ENCODE results near the gene SAMD4A.
"Not testable (repeated sequence)": the region's sequence is repeated elsewhere in the genome, so short reads cannot be mapped to it uniquely, and the experiment has no call there.

SAMD4A gene

GRCh38 chr14:54794159-54794558 is 227.2 kb downstream of the SAMD4A start:
- H3K27ac ChIP-seq (ENCODE audit: insufficient read depth, low read depth, low read length, poor library complexity, severe bottlenecking) = peak overlapping the region; percentile 38
- no peak overlapping the region for H3K4me3 ChIP-seq (ENCODE audit: insufficient read depth, low read depth, low read length)
- no peaks in the 10 kb centered on the region for H3K36me3 ChIP-seq (ENCODE audit: control insufficient read depth, insufficient read depth, low read length)
- WGBS, 2 experiments = 77 to 80% methylated on average over 1 of the region's 1 CpG
- H3K9me3 ChIP-seq (ENCODE audit: control insufficient read depth, low read length) = peaks cover 2% of the 10 kb centered on the region
- no peaks in the 10 kb centered on the region for H3K27me3 ChIP-seq (ENCODE audit: control insufficient read depth, insufficient read depth, low read length, poor library complexity, severe bottlenecking)
- peaks cover 26% of the 10 kb centered on the region for H3K4me1 ChIP-seq (ENCODE audit: control insufficient read depth, insufficient read depth, low read length)

GRCh38 chr14:54794796-54795195 is 227.9 kb downstream of the SAMD4A start:
- no peak overlapping the region for H3K27ac ChIP-seq (ENCODE audit: insufficient read depth, low read depth, low read length, poor library complexity, severe bottlenecking)
- no peaks in the 10 kb centered on the region for H3K36me3 ChIP-seq (ENCODE audit: control insufficient read depth, insufficient read depth, low read length)
- 95 to 99% methylated on average over 3 of the region's 3 CpGs for WGBS, 2 experiments
- H3K4me3 ChIP-seq (ENCODE audit: insufficient read depth, low read depth, low read length) = no peak overlapping the region
- H3K4me1 ChIP-seq (ENCODE audit: control insufficient read depth, insufficient read depth, low read length) = peaks cover 26% of the 10 kb centered on the region
- H3K9me3 ChIP-seq (ENCODE audit: control insufficient read depth, low read length) = peaks cover 2% of the 10 kb centered on the region
- no peaks in the 10 kb centered on the region for H3K27me3 ChIP-seq (ENCODE audit: control insufficient read depth, insufficient read depth, low read length, poor library complexity, severe bottlenecking)

- Histone ChIP-seq H3K4me1 (ENCODE audit: control insufficient read depth, insufficient read depth, low read length) (peaks cover 26% of the 10 kb centered on the region), H3K4me3 (ENCODE audit: insufficient read depth, low read depth, low read length) (no peak overlapping the region)
Measured at GRCh38 chr14:54796961-54797360, 230.0 kb downstream of the SAMD4A start.

GRCh38 chr14:54797556-54797955 is 230.6 kb downstream of the SAMD4A start:
- Histone ChIP-seq H3K27ac (ENCODE audit: insufficient read depth, low read depth, low read length, poor library complexity, severe bottlenecking) (no peak overlapping the region), H3K4me3 (ENCODE audit: insufficient read depth, low read depth, low read length) (no peak overlapping the region), H3K27me3 (ENCODE audit: control insufficient read depth, insufficient read depth, low read length, poor library complexity, severe bottlenecking) (no peaks in the 10 kb centered on the region), H3K9me3 (ENCODE audit: control insufficient read depth, low read length) (peaks cover 2% of the 10 kb centered on the region), H3K36me3 (ENCODE audit: control insufficient read depth, insufficient read depth, low read length) (no peaks in the 10 kb centered on the region), H3K4me1 (ENCODE audit: control insufficient read depth, insufficient read depth, low read length) (peaks cover 21% of the 10 kb centered on the region)
- 86 to 93% methylated on average over 6 of the region's 6 CpGs for WGBS, 2 experiments

More at GRCh38 chr14:54796961-54797360, 230.0 kb downstream of the SAMD4A start:
- no peaks in the 10 kb centered on the region for H3K36me3 ChIP-seq (ENCODE audit: control insufficient read depth, insufficient read depth, low read length)
- H3K9me3 ChIP-seq (ENCODE audit: control insufficient read depth, low read length) = peaks cover 2% of the 10 kb centered on the region
- no peaks in the 10 kb centered on the region for H3K27me3 ChIP-seq (ENCODE audit: control insufficient read depth, insufficient read depth, low read length, poor library complexity, severe bottlenecking)
- no peak overlapping the region for H3K27ac ChIP-seq (ENCODE audit: insufficient read depth, low read depth, low read length, poor library complexity, severe bottlenecking)

- no peaks in the 10 kb centered on the region for H3K36me3 ChIP-seq (ENCODE audit: control insufficient read depth, insufficient read depth, low read length)
- peaks cover 21% of the 10 kb centered on the region for H3K4me1 ChIP-seq (ENCODE audit: control insufficient read depth, insufficient read depth, low read length)
- no peak overlapping the region for H3K4me3 ChIP-seq (ENCODE audit: insufficient read depth, low read depth, low read length)
- H3K9me3 ChIP-seq (ENCODE audit: control insufficient read depth, low read length) = peaks cover 2% of the 10 kb centered on the region
- 82 to 85% methylated on average over 4 of the region's 4 CpGs for WGBS, 2 experiments
- no peak overlapping the region for H3K27ac ChIP-seq (ENCODE audit: insufficient read depth, low read depth, low read length, poor library complexity, severe bottlenecking)
- no peaks in the 10 kb centered on the region for H3K27me3 ChIP-seq (ENCODE audit: control insufficient read depth, insufficient read depth, low read length, poor library complexity, severe bottlenecking)
Measured at GRCh38 chr14:54797986-54798385, 231.1 kb downstream of the SAMD4A start.

- 76 to 80% methylated on average over 9 of the region's 9 CpGs for WGBS, 2 experiments
- Histone ChIP-seq H3K9me3 (ENCODE audit: control insufficient read depth, low read length) (peaks cover 2% of the 10 kb centered on the region), H3K36me3 (ENCODE audit: control insufficient read depth, insufficient read depth, low read length) (no peaks in the 10 kb centered on the region), H3K4me3 (ENCODE audit: insufficient read depth, low read depth, low read length) (no peak overlapping the region), H3K4me1 (ENCODE audit: control insufficient read depth, insufficient read depth, low read length) (peaks cover 19% of the 10 kb centered on the region), H3K27ac (ENCODE audit: insufficient read depth, low read depth, low read length, poor library complexity, severe bottlenecking) (no peak overlapping the region), H3K27me3 (ENCODE audit: control insufficient read depth, insufficient read depth, low read length, poor library complexity, severe bottlenecking) (no peaks in the 10 kb centered on the region)
Measured at GRCh38 chr14:54798465-54799124, 231.7 kb downstream of the SAMD4A start.

- not testable (repeated sequence) for H3K9me3 ChIP-seq (ENCODE audit: control insufficient read depth, low read length)
Measured at GRCh38 chr14:54801482-54801881, 234.6 kb downstream of the SAMD4A start.

GRCh38 chr14:54803396-54803795 is 236.5 kb downstream of the SAMD4A start:
- Histone ChIP-seq H3K36me3 (ENCODE audit: control insufficient read depth, insufficient read depth, low read length) (no peaks in the 10 kb centered on the region), H3K9me3 (ENCODE audit: control insufficient read depth, low read length) (no peaks in the 10 kb centered on the region), H3K27ac (ENCODE audit: insufficient read depth, low read depth, low read length, poor library complexity, severe bottlenecking) (no peak overlapping the region), H3K4me1 (ENCODE audit: control insufficient read depth, insufficient read depth, low read length) (peaks cover 5% of the 10 kb centered on the region), H3K4me3 (ENCODE audit: insufficient read depth, low read depth, low read length) (no peak overlapping the region), H3K27me3 (ENCODE audit: control insufficient read depth, insufficient read depth, low read length, poor library complexity, severe bottlenecking) (peaks cover 15% of the 10 kb centered on the region)
- 87 to 93% methylated on average over 7 of the region's 7 CpGs for WGBS, 2 experiments

More at GRCh38 chr14:54801482-54801881, 234.6 kb downstream of the SAMD4A start:
- H3K27me3 ChIP-seq (ENCODE audit: control insufficient read depth, insufficient read depth, low read length, poor library complexity, severe bottlenecking) = peaks cover 15% of the 10 kb centered on the region
- H3K4me1 ChIP-seq (ENCODE audit: control insufficient read depth, insufficient read depth, low read length); H3K27ac ChIP-seq (ENCODE audit: insufficient read depth, low read depth, low read length, poor library complexity, severe bottlenecking); H3K4me3 ChIP-seq (ENCODE audit: insufficient read depth, low read depth, low read length); H3K36me3 ChIP-seq (ENCODE audit: control insufficient read depth, insufficient read depth, low read length): not testable (repeated sequence)
- 89 to 100% methylated on average over 1 to 2 of the region's 2 CpGs for WGBS, 2 experiments

- Histone ChIP-seq H3K9me3 (ENCODE audit: control insufficient read depth, low read length) (no peaks in the 10 kb centered on the region), H3K27me3 (ENCODE audit: control insufficient read depth, insufficient read depth, low read length, poor library complexity, severe bottlenecking) (peaks cover 15% of the 10 kb centered on the region), H3K27ac (ENCODE audit: insufficient read depth, low read depth, low read length, poor library complexity, severe bottlenecking) (no peak overlapping the region), H3K4me3 (ENCODE audit: insufficient read depth, low read depth, low read length) (no peak overlapping the region), H3K36me3 (ENCODE audit: control insufficient read depth, insufficient read depth, low read length) (no peaks in the 10 kb centered on the region), H3K4me1 (ENCODE audit: control insufficient read depth, insufficient read depth, low read length) (no peaks in the 10 kb centered on the region)
- WGBS, 2 experiments = 89 to 93% methylated on average over 13 of the region's 13 CpGs
Measured at GRCh38 chr14:54803926-54804537, 237.1 kb downstream of the SAMD4A start.

- H3K27ac ChIP-seq (ENCODE audit: insufficient read depth, low read depth, low read length, poor library complexity, severe bottlenecking) = no peak overlapping the region
- 70 to 77% methylated on average over 16 of the region's 16 CpGs for WGBS, 2 experiments
- H3K4me3 ChIP-seq (ENCODE audit: insufficient read depth, low read depth, low read length) = no peak overlapping the region
- H3K27me3 ChIP-seq (ENCODE audit: control insufficient read depth, insufficient read depth, low read length, poor library complexity, severe bottlenecking) = peaks cover 15% of the 10 kb centered on the region
- H3K36me3 ChIP-seq (ENCODE audit: control insufficient read depth, insufficient read depth, low read length) = no peaks in the 10 kb centered on the region
- H3K9me3 ChIP-seq (ENCODE audit: control insufficient read depth, low read length) = no peaks in the 10 kb centered on the region
- no peaks in the 10 kb centered on the region for H3K4me1 ChIP-seq (ENCODE audit: control insufficient read depth, insufficient read depth, low read length)
Measured at GRCh38 chr14:54804538-54805041, 237.7 kb downstream of the SAMD4A start.
